NOMO-1 (cell line): ENCODE results near the gene FAM107B.
A peak's percentile ranks its signal among the peaks of the same experiment; 100 is the strongest.
"Not testable (repeated sequence)": the region's sequence is repeated elsewhere in the genome, so short reads cannot be mapped to it uniquely, and the experiment has no call there.

Experiments
- DNase-seq, 2 experiments: peaks; one replicate each; lab custom pipeline; 2025; ENCODE audit not compliant: unreplicated experiment in 2 of 2; lab: John Stamatoyannopoulos, UW

FAM107B gene

GRCh38 chr10:14604181-14605142, 170.2 kb downstream of the FAM107B start:
- DNase-seq: peak; percentile 57 to 76

GRCh38 chr10:14603534-14604102, 171.1 kb downstream of the FAM107B start:
- peak in 1 of 2 experiments; percentile 49 for DNase-seq

- DNase-seq: peak in 1 of 2 experiments; percentile 30
Observed at GRCh38 chr10:14602807-14603533, 171.7 kb downstream of the FAM107B start.

GRCh38 chr10:14601872-14602725, 172.6 kb downstream of the FAM107B start:
- DNase-seq: peak; percentile 55 to 85

DNA sequence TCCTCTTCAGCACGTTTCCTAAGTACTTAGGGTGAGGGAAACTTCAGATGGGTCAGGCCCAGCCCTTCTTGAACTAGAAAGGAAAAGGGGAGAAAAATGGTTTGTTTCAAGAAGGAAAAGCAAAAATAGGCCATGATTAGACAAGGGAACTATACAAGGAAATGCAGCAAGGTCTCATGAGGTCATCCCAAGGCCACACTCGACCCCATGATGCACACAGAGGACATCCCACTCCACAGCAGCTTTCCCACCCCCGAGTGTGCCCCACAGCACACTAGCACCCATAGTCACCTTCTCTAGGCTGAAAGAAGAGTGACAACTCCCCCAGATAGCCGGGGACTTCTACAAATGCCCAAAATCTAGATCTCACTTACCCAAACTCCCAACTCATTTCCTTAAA, 173.4 kb downstream of the FAM107B start:
- DNase-seq: no peak

GRCh38 chr10:14600065-14600464, 174.6 kb downstream of the FAM107B start:
- no peak for DNase-seq

DNA sequence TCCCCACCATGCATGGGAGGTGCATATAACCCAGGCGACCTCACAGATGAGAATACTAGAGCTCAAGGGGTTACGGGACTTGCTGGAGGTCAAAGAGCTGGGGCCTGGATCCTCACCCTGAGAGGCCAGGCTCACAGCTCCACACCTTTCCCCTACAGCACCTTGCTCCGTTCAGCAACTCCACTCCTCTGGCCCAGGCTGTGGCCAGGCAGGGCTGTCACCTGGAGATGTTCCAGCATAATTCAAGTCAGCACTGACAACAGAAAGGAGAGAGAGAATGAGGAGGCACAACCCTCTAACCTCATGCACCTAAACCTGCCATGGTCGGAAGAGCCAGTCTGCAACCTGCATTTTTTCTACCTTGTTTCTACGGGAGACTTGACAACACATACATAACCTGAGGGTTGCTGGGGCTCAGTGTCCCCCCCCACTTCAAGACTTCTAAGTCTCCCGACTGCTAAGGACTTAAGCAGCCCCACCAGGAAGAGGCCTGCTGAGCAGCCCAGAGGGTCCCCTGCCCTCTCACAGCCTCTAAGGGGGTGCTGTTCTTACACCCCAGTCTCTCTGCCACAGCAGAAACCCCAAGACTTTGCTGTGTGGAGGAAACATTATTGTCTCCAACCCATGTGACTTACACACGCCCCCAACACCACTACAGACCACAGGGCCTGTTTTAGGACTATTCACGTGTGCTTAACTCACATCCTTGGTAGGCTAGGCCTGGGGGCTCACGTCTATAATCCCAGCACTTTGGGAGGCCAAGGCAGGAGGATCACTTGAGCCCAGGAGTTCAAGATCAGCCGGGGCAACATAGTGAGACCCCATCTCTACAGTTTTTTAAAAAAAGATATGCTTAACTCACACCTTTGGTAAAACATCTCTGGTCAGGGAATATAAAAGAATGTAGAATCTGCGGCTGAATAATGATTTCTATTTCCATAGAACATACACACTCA, 175.6 kb downstream of the FAM107B start:
- DNase-seq: no peak

- no peak for DNase-seq
Observed at GRCh38 chr10:14595526-14596182, 179.0 kb downstream of the FAM107B start.

GRCh38 chr10:14594878-14595525, 179.7 kb downstream of the FAM107B start:
- no peak for DNase-seq

DNA sequence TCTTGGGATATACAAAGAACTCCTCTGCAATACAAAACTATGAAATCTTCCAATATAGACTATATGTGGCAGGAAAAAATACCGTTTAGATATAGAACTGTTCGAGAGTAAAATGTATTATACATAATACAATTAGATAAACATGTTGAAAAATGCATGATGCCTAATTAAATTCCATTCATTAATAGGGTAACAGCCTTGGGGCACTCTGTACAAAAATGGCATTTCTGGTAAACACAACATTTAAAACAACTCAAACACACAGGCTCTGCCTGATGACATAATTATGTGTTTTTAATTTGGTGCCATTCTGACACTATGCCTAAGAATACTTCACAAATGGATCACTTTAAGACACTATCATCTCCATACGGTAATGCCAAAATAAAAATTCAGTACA, 180.9 kb downstream of the FAM107B start:
- DNase-seq: no peak

DNA sequence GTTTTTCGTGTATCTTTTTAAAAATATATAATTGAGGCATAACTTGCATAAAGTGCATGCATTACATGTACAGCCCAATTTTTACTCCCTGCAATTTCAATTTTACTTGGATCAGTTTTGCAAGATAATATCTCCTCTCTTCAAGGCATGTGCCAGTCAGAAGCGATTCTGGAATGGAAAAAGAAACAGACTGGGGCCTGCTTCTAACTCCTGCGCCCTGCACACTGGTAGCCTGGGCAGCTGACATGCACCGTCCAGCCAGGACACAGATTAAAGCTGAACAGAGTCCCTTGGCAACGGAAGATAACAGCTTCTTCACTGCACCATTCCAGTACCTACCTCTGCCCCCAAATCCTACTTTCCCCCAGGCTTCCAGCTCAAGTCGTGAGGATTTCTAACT, 182.1 kb downstream of the FAM107B start:
- no peak for DNase-seq

GRCh38 chr10:14592026-14592425, 182.7 kb downstream of the FAM107B start:
- no peak for DNase-seq

GRCh38 chr10:14588938-14589294, 185.8 kb downstream of the FAM107B start:
- not testable (repeated sequence) for DNase-seq

DNA sequence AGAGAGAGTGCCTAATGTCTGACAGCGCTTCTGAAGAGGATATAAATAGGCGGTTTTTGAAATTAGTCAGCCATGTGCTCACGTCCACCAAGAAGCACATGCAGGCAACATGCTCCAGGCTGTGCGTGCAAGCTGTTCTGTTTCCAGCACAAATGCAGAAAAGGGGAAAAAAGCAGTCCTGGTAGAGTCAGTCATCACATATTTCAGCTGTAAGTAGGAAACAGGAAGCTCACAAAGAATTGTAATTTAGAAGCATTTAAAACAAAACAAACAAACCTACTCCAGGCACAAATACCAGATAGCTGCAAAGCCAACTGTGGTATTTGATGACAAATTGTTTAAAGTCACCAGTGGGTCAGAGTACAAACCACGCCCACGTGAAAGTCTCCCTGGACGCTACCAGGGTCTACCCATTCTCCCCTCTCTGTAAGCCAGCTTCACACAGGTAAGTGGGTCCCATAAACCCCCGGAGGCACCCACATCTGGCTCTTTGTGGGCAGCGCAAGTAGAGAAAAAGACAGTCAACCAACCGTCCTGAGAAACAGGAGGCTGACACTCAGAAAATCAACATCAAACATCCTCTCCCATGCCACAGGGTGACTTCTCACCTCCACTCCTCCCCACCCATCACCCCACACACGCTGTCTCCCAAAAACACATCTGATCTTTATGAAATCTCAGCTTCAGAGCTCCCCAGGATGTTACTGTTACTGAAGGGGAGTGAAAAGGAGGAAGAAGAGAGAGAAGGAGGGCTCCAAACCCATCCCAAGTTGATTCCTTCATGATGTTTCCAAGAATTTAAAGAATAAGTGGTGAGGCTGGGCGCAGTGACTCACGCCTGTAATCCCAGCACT, 186.4 kb downstream of the FAM107B start:
- no peak for DNase-seq

GRCh38 chr10:14587540-14588083, 187.1 kb downstream of the FAM107B start:
- DNase-seq: no peak

DNA sequence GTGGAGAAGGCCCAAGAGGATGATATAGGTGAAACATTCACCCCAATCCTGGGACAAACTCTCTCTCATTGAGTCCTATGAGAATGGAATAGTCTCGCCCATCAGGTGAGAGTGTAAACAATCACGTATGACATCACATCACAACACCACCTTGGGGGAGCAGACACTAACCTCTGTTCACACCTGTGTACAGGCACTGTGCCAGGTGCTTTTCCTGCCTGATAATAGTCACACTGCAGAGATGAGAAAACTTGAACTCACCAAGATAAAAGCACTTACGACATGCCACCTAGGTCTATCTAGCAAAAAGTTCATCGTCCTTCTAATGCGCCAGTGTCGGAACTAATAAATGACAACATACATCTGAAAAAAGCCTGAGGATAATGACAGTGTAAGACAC, 187.8 kb downstream of the FAM107B start:
- DNase-seq: no peak
